Measurements from ENCODE around the gene STARD5.

- TF ChIP-seq, protein P1, sequence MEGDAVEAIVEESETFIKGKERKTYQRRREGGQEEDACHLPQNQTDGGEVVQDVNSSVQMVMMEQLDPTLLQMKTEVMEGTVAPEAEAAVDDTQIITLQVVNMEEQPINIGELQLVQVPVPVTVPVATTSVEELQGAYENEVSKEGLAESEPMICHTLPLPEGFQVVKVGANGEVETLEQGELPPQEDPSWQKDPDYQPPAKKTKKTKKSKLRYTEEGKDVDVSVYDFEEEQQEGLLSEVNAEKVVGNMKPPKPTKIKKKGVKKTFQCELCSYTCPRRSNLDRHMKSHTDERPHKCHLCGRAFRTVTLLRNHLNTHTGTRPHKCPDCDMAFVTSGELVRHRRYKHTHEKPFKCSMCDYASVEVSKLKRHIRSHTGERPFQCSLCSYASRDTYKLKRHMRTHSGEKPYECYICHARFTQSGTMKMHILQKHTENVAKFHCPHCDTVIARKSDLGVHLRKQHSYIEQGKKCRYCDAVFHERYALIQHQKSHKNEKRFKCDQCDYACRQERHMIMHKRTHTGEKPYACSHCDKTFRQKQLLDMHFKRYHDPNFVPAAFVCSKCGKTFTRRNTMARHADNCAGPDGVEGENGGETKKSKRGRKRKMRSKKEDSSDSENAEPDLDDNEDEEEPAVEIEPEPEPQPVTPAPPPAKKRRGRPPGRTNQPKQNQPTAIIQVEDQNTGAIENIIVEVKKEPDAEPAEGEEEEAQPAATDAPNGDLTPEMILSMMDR (IDR thresholded peaks at IDR 0.05; ENCODE audit: low read depth, low read length, poor library complexity, severe bottlenecking) = no peak
- no peak for TF ChIP-seq EZH2phosphoT487 (IDR thresholded peaks at IDR 0.05; ENCODE audit: borderline replicate concordance, low read length)
These were observed 19.4 kb upstream of the STARD5 start for GRCh38 chr15:81343371-81343770.

All from DOHH2 (cell line).